NOMO-1 treated with DMSO at 0.1 percent for 48 hours (cell line): ENCODE results near the gene PCDHGA3.
"Not testable (repeated sequence)": the region's sequence is repeated elsewhere in the genome, so short reads cannot be mapped to it uniquely, and the experiment has no call there.

ENCODE experiments used
- DNase-seq: peaks from one replicate; lab custom pipeline; 2025; ENCODE audit not compliant: unreplicated experiment; lab: John Stamatoyannopoulos, UW

PCDHGA3 gene

DNA sequence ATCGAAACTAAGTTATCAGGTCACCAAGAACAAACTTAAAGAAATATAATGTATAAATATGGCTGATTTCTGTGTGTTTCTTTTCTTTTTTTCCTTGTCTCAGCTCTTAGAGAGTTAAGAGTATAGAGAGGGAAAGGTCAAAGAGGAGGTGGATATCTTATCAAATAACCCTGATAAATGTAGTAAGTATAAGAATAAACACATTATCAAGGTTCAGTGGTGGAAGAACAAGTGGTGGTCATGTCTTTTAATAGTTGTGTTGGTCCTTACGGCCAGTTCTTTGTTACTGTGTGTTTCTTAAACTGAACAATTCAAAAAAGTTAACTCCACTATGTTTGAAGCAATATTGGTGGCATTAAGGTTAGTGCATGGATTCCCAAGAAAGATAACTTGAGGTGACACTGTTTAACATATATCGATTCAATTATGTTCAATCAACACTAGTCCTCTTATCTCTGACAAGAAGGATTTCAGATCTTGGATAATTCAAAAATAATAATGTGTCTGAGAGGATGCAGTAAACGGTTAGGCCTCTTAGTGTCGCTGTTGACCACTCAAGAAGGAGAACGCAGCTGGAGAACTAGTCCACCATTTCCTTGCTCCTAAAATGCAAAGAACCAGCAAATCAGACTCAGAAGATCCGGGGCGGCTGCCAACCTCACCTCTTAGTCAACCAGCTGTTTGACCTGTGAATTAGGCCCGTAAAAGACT lies at the start of gene PCDHGA3:
PCDHGA3 (plus strand) TSS at position 588 of the 711 bp plus-strand sequence. CDS start 205 bp downstream, outside the sequence.
- no peak for DNase-seq

DNA sequence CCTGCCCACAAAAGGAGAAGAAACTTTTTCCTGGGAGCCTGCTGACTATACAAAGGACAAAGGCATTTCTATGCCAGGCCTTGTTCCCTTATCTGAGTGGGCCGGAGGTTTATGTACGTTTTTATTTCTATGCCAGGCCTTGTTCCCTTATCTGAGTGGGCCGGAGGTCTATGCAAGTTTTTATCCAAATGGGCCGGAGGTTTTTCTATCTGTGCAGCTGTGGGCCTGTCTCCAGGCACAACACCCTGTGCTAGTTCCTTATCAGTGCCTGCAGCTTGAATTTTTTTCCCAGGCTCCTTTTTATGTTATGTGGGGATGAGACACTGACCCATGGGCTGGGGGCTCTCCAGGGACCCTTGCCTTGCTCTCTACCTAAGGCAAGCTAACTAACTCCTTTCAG lies 45.3 kb upstream of the PCDHGA3 start:
- DNase-seq: no peak

GRCh38 chr5:141303756-141304155 lies 39.9 kb upstream of the PCDHGA3 start, which contains the start of gene SLC25A2:
TSS of gene SLC25A2 (minus strand) at chr5:141304049. CDS start at chr5:141303865, 184 bp downstream.
- no peak for DNase-seq

GRCh38 chr5:141306630-141307029 lies 37.0 kb upstream of the PCDHGA3 start:
- no peak for DNase-seq

- DNase-seq: peak; percentile 2
Observed at GRCh38 chr5:141313711-141314110, 29.9 kb upstream of the PCDHGA3 start.

DNA sequence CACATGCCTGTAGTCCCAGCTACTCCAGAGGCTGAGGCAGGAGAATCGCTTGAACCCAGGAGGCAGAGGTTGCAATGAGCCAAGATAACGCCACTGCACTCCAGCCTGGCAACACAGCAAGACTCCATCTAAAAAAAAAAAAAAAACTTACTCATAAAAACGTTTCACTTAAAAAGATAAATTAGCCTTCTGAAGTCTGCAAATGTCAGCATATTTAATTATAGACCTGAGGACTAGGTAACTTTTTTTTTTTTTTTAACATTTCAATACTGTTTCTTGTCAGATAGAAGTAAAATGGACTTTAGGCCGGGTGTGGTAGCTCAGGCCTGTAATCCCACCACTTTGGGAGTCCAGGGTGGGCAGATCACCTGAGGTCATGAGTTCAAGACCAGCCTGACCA lies 26.7 kb upstream of the PCDHGA3 start:
- DNase-seq: not testable (repeated sequence)

- no peak for DNase-seq
Observed at GRCh38 chr5:141319202-141319601, 24.4 kb upstream of the PCDHGA3 start.

DNA sequence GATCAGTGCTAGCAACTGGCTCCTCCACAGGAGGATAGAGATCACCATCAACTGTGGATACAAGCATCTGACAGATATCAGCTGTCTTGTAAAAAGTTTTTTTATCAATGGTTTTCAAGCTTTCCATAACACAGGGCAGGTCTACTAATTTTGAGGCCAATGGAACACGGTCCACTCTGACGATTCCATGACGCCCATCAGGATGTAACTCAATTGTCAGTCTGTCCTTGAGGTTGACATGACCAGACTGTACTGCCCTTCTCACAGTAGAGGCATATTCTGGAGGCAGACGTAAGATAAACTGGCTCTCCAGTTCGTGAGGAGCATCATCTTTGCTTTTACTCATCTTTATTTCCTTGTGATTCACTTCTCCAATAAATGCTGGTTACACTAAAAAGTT lies 23.9 kb upstream of the PCDHGA3 start:
- DNase-seq: no peak

GRCh38 chr5:141320225-141321169 lies 23.1 kb upstream of the PCDHGA3 start, which contains the start of gene TAF7:
TSS of gene TAF7 (minus strand) at chr5:141320784. CDS start at chr5:141320044, 740 bp downstream.
- DNase-seq: peak; percentile 82

GRCh38 chr5:141322261-141322660 lies 21.4 kb upstream of the PCDHGA3 start:
- no peak for DNase-seq

DNA sequence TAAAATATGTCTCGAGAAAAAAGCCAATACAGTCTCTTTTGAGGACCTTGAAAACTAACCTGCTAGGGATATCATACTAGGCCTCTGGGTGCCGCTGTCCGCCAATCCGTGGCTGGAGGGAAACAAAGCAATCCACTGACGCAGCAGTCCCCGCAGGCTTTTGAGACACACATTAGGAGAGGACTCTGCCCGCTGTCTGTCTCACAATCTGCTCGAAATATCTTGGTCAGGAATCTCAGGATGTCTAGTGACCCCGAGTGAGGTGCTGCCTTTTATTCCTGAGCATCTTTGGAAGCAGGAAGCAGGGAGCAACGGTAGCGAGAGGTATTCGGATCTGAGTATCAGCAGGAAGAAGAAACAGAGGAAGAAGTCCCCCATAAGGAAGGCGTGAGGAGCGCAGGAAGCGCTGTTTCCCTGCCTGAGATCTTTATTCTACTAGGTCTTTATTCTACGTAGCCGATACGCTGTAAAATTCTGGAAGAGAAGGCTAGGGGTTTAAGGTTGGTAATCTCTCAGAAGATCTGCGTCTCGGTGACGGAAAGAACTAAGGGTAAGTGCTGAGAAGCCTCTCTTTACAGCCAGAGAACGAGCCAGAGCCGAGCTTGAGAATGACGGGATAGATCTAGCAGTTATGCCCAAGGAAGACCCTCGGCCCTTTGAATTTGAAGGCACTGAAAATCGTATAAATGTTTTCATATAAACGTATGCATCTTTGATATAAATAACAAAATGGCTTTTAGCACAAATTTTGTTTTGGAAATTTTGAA lies 17.4 kb upstream of the PCDHGA3 start:
- peak; percentile 38 for DNase-seq

GRCh38 chr5:141328231-141328630 lies 15.4 kb upstream of the PCDHGA3 start:
- no peak for DNase-seq

DNA sequence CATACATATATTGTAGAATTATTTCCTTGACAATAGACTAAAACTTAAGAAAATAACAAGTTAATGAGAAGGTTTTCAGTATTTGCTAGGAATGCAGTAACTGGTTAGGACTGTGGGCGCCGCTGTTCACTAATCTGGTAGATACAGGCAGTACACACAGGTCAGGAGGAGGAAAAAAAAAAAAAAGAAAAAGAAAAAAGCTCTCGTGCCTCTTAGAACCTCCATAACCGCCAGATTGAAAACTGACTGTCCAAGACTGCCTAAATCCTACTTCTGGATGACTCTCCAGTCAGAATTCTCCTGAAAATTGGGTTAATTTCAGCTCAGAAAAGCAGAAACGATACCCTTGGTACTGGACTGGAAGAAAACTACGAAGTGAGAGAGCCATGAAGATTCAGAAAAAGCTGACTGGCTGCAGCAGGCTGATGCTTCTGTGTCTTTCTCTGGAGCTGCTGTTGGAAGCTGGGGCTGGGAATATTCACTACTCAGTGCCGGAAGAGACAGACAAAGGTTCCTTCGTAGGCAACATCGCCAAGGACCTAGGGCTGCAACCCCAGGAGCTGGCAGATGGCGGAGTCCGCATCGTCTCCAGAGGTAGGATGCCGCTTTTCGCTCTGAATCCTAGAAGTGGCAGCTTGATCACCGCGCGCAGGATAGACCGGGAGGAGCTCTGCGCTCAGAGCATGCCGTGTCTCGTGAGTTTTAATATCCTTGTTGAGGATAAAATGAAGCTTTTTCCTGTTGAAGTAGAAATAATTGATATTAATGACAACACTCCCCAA lies 13.1 kb upstream of the PCDHGA3 start, which contains the start of gene PCDHGA1:
PCDHGA1 (plus strand) TSS at position 216 of the 782 bp plus-strand sequence.
- no peak for DNase-seq

- not testable (repeated sequence) for DNase-seq
Observed at GRCh38 chr5:141332571-141332970, 11.1 kb upstream of the PCDHGA3 start.

DNA sequence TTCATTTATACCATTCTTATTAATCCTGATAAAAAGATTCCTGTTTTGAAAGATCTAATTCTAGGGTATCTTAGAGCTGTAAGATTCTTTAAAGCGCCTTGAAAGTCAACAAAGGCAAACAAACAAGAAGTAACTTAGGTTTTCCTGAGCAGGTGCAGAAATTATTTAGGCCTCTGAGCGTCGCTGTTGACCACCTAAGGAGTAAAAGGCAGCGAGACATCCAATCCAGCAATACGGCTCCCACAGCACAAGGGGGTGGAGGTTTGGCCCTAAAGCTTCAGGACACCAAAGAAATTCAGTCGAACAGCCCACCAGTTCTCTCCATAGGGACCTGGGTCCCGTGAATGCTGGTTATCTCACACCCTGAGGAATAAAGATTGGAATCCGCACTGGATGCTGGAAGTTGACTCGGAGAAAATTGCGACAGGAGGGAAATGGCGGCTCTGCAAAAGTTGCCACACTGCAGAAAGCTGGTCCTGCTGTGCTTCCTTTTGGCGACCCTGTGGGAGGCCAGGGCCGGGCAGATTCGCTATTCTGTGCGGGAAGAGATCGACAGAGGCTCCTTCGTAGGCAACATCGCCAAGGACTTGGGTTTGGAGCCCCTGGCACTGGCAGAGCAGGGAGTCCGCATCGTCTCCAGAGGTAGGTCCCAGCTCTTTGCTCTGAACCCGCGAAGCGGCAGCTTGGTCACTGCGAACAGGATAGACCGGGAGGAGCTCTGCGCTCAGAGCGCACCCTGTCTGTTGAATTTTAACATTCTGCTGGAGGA lies 4.9 kb upstream of the PCDHGA3 start, which contains the start of gene PCDHGA2:
PCDHGA2 (plus strand) TSS at position 223 of the 769 bp plus-strand sequence.
- DNase-seq: no peak

- DNase-seq: not testable (repeated sequence)
Observed at GRCh38 chr5:141340781-141341354, 2.8 kb upstream of the PCDHGA3 start.

- DNase-seq: no peak
Observed at GRCh38 chr5:141342773-141343172, 856 bp upstream of the PCDHGA3 start.

GRCh38 chr5:141343953-141344463 lies 379 bp downstream of the PCDHGA3 start:
- no peak for DNase-seq

- no peak for DNase-seq
Observed at GRCh38 chr5:141345327-141345726, 1.7 kb downstream of the PCDHGA3 start.
